ENCODE measurements around the gene SAFB2. TPM values are rescaled to one million over a fixed set of nuclear protein-coding genes. Genes with fewer than 3 reads are reported as not detected.

SAFB2 gene
- total RNA-seq, 1 donor from 2014 or later: 41.2 TPM

GRCh38 chr19:5607318-5608275, 15.0 kb downstream of the SAFB2 start:
- no peak for DNase-seq

- DNase-seq: no peak
Measured at GRCh38 chr19:5605362-5605761, 17.2 kb downstream of the SAFB2 start.

DNA sequence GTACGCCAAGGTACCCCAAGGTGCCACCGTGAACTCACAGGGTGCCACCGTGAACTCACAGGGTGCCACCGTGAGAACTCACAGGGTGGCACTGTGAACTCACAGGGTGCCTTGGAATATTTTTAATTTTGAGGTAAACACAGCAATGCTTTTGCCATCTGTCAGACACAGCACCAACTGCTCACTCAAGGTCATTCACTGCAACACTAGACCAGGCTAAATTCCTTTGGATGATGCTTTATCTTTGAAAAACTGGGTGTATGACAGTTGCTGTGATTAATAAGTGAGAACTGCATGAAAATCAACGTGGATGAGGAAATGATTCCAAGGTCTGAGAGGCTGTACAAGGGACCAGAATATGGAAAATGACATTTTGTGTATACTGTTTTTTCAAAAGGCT, 18.9 kb downstream of the SAFB2 start:
- no peak for DNase-seq

DNA sequence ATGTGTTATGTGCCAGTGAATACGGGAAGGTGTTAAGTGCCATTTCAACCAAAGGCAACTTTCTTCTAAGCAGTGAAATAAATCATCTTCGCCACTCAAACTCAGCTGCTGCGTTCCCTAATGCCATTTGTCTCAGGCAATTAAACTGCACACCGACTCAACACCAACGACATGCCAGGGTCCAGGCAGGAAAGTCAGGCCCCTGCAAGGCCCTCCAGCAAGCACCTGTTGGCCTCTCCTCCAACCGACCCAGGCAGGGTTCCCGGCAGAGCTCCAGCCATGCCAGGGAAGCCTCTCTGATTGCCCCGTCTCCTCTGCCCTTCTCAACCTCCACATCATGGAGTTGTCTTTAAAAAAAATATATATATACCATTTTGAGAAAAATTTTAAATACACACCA, 21.8 kb downstream of the SAFB2 start:
- no peak for DNase-seq

DNA sequence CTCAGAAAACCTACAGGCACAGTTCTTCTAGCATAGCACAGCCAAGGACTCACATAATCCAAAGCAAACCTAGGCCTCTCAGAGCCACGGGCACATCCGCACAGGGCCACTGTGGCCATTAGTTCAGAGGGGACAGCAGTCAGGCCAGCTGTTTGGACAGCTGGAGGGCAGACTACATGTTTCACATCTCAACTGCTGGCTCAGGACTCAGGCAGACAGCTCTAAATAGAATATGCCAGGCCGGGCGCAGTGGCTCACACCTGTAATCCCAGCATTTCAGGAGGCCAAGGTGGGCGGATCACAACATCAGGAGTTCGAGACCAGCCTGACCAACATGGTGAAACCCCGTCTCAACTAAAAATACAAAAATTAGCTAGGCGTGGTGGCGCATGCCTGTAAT, 26.8 kb downstream of the SAFB2 start:
- DNase-seq: no peak

DNA sequence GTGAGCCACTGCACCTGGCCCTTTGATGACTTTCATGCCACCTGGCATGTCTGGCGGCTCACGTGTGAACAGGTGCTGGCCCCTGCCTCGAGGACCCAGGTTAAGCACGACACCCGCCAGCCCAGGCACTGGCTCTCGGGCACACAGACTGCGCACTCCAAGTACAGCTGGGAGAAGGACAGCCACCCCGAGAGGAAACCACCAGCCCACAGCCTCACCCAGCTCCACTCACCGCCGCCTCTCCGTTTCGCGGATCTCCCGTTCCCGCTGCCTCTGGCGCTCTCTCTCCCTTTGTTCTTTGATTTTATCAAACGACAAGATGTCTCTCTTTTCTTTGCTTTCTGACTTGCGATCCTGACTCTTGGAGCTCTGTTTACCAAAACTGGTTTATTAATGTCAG, 27.4 kb downstream of the SAFB2 start:
- no peak for DNase-seq

DNA sequence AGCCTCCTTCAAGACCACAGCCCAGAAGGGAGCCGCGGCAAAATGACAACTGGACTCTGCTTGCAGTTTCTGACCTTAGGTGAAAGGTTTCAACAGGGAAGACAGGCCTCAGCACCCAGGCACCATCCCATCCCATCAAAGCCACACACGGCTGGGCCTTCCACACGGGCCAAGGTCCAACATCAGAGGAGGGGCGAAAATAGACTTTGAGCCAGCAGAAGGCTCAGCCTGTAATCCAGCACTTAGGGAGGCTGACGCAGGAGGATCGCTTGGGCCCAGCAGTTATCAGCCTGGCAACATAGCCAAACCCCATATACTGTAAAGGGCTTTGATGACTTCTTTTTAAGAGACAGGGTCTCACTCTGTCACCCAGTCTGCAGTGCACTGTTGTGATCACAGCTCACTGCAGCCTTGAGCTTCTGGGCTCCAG, 28.0 kb downstream of the SAFB2 start:
- no peak for DNase-seq

GRCh38 chr19:5593343-5594255, 29.0 kb downstream of the SAFB2 start:
- no peak for DNase-seq

DNA sequence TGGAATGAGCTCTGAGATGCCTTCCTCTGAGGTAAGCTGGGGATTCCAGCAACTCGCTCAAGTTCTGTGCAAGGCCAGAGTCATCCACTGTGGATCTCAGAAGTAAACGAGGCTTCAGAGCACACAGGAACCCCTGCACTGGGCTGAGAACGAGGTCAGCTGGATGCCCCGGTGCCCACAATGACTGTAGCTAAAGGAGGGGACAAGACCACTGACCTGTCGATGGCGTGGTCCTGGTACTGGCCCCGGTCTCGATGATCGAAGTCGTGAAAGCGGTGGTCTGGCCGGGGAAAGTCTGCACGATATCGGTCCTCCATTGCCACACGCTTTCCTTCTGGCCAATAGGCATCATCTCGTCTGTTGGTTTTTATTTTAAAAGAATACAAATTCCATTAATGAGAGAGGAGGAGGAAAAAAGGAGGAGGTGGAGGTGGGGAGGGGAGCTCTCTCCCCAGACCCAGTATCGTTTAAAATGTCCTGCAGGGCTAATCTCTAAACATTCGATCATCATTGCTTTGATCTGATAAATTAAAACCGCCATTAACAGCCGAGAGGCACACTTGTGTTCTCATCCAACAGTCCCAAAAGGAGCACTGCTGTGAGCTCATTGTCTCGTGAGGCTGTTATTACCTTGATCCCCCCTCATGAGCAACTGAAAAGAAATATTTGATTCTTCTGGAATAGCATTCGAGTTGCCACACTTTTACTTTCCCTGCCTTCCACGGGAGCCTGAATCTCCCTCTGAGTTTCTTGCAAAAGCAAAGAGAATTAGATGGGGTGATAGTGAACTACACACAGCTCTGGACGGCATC, 29.8 kb downstream of the SAFB2 start:
- no peak for DNase-seq

GRCh38 chr19:5591476-5591875, 31.1 kb downstream of the SAFB2 start:
- DNase-seq: no peak

DNA sequence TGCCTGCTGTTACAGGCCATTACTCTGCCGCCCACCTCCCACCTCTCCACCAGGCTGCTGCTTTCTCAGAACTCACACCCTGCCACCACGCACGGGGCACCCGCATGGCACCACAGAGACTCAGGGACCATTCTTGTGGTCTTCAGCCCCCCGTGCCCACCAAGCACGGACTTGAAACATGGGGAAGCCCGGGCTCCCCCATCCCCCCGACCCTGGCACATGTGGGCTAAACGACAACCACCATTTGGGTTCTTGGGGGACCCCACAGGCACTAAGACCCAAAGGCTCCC, 31.8 kb downstream of the SAFB2 start:
- DNase-seq: no peak

DNA sequence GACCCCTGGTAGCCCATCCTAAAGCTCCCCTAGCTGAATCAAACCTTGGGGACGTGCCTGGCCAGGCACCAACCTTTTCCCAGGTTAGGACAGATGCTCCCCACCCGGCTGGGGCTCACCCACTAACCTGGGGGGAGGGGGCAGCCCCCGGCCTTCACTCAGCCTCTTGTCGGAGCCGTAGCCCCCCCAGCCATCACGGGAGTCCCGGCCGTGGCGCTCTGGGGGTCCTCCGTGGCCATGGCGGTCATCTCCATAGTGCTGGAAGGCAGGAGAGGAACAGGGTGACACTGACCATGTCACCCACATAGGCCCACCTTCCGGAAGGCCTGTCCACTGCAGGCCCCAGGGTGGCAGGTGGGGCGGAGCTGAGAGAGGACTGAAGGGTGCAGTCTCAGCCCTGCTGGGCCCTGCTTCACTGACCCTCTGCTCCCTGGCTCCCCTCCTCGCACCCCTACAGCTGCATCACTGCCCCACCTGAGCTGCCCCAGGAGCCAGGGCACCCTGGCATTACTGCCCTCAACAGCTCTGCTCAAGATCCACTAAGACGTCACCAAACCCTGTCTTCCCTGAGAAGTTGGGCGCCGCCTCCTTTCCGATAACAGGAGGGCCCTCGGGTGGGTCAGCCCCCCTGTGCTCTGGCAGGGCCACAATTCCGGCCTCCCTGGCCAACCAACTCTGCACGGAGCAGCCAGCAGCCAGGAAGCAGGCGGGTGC, 32.3 kb downstream of the SAFB2 start:
- DNase-seq: no peak

- no peak for DNase-seq
Measured at GRCh38 chr19:5588906-5589676, 33.5 kb downstream of the SAFB2 start.

- no peak for DNase-seq
Measured at GRCh38 chr19:5588441-5588840, 34.1 kb downstream of the SAFB2 start.

DNA sequence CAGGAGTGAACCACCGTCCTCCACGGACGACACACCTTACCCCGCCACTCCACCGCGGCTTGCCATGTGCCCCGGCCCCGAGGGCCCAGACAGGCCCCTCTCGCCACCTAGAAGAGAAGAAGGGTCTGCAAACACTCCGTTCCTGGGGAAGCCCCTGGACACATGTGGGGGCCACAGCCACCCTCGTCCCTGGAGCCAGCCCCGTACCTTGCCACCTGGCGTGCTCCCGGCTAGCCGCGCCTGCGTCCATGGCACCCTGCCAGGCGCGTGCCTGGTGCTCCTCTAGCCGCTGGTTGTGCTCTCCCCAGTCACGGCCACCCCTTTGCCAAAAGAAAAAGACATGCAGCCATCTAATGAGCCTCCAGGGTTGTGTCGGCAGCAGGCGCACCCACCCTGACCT, 34.9 kb downstream of the SAFB2 start:
- no peak for DNase-seq

DNA sequence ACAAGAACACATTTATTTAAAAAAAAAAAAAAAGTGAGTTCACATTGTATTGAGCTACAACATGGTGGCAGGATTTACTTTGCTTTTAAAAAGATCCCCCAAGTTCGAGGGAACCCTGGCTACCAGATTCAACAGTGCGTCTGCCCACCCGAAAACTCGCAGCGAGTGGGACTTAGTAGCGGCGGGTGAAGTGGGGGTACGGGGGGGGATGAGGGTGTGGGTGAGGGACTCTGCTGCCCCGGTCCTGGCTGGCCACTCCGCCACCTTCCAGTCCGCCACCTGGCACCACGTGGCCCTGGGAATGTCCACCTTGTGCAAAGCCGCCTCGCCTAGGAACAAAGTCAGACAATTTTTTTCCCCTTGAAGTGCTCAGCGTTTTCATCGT, 35.5 kb downstream of the SAFB2 start:
- no peak for DNase-seq

GRCh38 chr19:5586300-5587070, 36.1 kb downstream of the SAFB2 start:
- DNase-seq: no peak

DNA sequence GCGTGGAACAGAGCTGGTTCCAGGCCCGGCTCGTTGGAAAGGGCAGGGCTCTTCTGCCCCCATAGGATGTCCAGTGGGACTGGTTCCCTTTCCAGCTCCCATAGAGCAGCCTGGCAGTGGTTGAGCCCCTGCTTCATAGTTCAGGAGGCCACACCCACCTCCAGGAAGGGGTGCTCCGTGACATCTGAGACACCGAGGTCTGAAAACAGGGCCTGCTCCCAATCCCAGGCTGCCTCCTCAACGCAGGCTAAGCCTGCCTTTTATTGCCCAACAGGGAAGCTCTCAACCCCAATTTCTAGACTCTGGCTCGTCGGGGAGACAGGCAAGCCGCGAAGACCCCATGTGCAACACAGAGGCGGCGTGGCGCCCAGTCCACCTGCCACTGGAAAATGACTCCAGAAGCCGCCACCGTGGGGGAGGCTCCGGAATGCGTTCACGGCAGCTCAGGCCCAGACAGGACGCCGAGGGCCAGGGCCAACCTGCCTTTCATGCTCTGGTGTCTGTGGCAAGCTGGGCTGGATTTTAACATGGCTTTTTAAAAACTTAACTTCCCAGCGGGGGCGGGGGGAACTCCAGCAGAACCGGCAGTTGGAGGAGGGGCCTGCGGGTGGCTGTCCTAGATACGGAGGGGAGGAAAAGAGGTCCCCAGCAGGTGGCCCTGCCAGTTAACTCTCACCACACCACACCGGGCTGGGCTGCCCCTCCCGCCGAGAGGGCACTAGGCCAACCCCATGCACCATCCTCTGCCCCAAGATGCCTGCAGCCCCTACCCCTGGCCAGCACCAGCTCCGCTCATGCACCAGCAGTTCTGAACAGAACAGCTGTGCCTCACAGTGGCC, 36.9 kb downstream of the SAFB2 start:
- no peak for DNase-seq

GRCh38 chr19:5580161-5580571, 42.4 kb downstream of the SAFB2 start:
- no peak for DNase-seq
